Measurements from ENCODE around the gene KLK12. TPM values are rescaled to one million over a fixed set of nuclear protein-coding genes. Genes with fewer than 3 reads are reported as not detected.

Gene KLK12
- total RNA-seq, 1 experiment from 2014 or later = not detected

- H4K20me1 ChIP-seq (ENCODE audit: control insufficient read depth, insufficient read depth, insufficient read length) = no peaks in the 10 kb centered on the region
- no peaks in the 10 kb centered on the region for H3K36me3 Mint-ChIP-seq (ENCODE audit: insufficient read depth in 1 of 3, low read depth in 3 of 3)
- TF ChIP-seq, protein P1, sequence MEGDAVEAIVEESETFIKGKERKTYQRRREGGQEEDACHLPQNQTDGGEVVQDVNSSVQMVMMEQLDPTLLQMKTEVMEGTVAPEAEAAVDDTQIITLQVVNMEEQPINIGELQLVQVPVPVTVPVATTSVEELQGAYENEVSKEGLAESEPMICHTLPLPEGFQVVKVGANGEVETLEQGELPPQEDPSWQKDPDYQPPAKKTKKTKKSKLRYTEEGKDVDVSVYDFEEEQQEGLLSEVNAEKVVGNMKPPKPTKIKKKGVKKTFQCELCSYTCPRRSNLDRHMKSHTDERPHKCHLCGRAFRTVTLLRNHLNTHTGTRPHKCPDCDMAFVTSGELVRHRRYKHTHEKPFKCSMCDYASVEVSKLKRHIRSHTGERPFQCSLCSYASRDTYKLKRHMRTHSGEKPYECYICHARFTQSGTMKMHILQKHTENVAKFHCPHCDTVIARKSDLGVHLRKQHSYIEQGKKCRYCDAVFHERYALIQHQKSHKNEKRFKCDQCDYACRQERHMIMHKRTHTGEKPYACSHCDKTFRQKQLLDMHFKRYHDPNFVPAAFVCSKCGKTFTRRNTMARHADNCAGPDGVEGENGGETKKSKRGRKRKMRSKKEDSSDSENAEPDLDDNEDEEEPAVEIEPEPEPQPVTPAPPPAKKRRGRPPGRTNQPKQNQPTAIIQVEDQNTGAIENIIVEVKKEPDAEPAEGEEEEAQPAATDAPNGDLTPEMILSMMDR (conservative IDR thresholded peaks at IDR 0.05) = no peak
- H2BK120ac ChIP-seq (ENCODE audit: low read depth, low read length, poor library complexity, severe bottlenecking) = no peak overlapping the region
- H2BK5ac ChIP-seq (ENCODE audit: insufficient read length, low read length) = no peak overlapping the region
- no peak overlapping the region for H2AFZ ChIP-seq (ENCODE audit: low read length)
- no peak overlapping the region for H3K23ac ChIP-seq (ENCODE audit: insufficient read length, low read depth, low read length)
- no peak overlapping the region for H3K27ac Mint-ChIP-seq
- H3K27me3 Mint-ChIP-seq (ENCODE audit: low read depth) = peaks cover 11% of the 10 kb centered on the region
- H2BK20ac ChIP-seq (ENCODE audit: low read depth, low read length, poor library complexity, severe bottlenecking) = no peak overlapping the region
- H2BK15ac ChIP-seq (ENCODE audit: low read depth, low read length) = no peak overlapping the region
- H3K27me3 ChIP-seq (ENCODE audit: insufficient read depth, low read length) = no peaks in the 10 kb centered on the region
- no peak overlapping the region for H3K56ac ChIP-seq (ENCODE audit: insufficient read length, low read depth, low read length)
- no peak overlapping the region for H3K14ac ChIP-seq (ENCODE audit: insufficient read depth, low read length)
- H3K9me3 Mint-ChIP-seq = no peaks in the 10 kb centered on the region; a peak in 1 of 5 replicates
- peaks cover 24 to 41% of the 10 kb centered on the region in 2 experiments for H3K4me1 Mint-ChIP-seq
- H3K9ac ChIP-seq (ENCODE audit: extremely low read depth, insufficient read length, low read length) = no peak overlapping the region
- H3K9me3 ChIP-seq (ENCODE audit: control insufficient read depth, low read depth, low read length) = no peaks in the 10 kb centered on the region
- H4K5ac ChIP-seq (ENCODE audit: insufficient read length, low read depth, low read length) = no peak overlapping the region
- H2AK5ac ChIP-seq (ENCODE audit: insufficient read length, low read length) = no peak overlapping the region
- DNase-seq = no peak
- no peak overlapping the region for H3K27ac ChIP-seq (ENCODE audit: insufficient read length, low read depth, low read length)
- WGBS (ENCODE audit: extremely low coverage, insufficient read length, low lambda C conversion rate) = no CpG with 5 or more reads among the region's 2 CpGs
- H3K4me3 Mint-ChIP-seq = no peak overlapping the region
- H2BK12ac ChIP-seq (ENCODE audit: insufficient read length, low read depth, low read length) = no peak overlapping the region
- no peak overlapping the region for H3K4me2 ChIP-seq (ENCODE audit: insufficient read depth, insufficient read length, low read length)
- H3K79me1 ChIP-seq (ENCODE audit: insufficient read depth, low read depth, low read length, poor library complexity, severe bottlenecking) = no peaks in the 10 kb centered on the region
- no peak overlapping the region for H3K4ac ChIP-seq (ENCODE audit: low read depth, low read length)
- H3K79me2 ChIP-seq (ENCODE audit: insufficient read depth, low read length) = no peaks in the 10 kb centered on the region
- no peak overlapping the region for H3K18ac ChIP-seq (ENCODE audit: insufficient read length, low read depth, low read length)
- no peak overlapping the region for H4K8ac ChIP-seq (replicated peaks; ENCODE audit: insufficient read length, low read depth, low read length)
- no peak overlapping the region for H4K91ac ChIP-seq (ENCODE audit: insufficient read length, low read depth, low read length)
- H3K4me1 ChIP-seq (ENCODE audit: insufficient read depth, low read length) = no peaks in the 10 kb centered on the region
- no peak overlapping the region for H3T11ph ChIP-seq (ENCODE audit: low read length)
- no peaks in the 10 kb centered on the region for H3K23me2 ChIP-seq (ENCODE audit: insufficient read length, low read depth, low read length, poor library complexity, severe bottlenecking)
Observed at GRCh38 chr19:51029718-51030117, 5.1 kb downstream of the KLK12 start.
